Type B pancreatic cell (in vitro differentiated cells): ENCODE measurements around the gene KLF15. TPM values are rescaled to one million over a fixed set of nuclear protein-coding genes. Genes with fewer than 3 reads are reported as not detected.

Experiments used
- DNase-seq: peaks from one replicate; pipeline ENCODE4 v3.0.0; 2021; ENCODE audit warnings: mixed read lengths; ENCODE audit not compliant: unreplicated experiment; ENCODE audit errors: extremely low spot score
- H3K27ac Mint-ChIP-seq: 2 replicates; pipeline ENCODE4 v1.8.0; 2021; ENCODE audit warnings: mild to moderate bottlenecking, mixed read lengths
- H3K27me3 Mint-ChIP-seq: 2 replicates; pipeline ENCODE4 v1.8.0; 2021; ENCODE audit warnings: mixed read lengths
- H3K36me3 Mint-ChIP-seq: 2 replicates; pipeline ENCODE4 v1.8.0; 2021; ENCODE audit warnings: mixed read lengths
- H3K4me1 Mint-ChIP-seq: one replicate; pipeline ENCODE4 v1.8.0; 2021; ENCODE audit warnings: mixed read lengths; ENCODE audit not compliant: unreplicated experiment
- H3K4me3 Mint-ChIP-seq: 2 replicates; pipeline ENCODE4 v1.8.0; 2021; ENCODE audit warnings: mild to moderate bottlenecking, mixed read lengths
- H3K9me3 Mint-ChIP-seq: 2 replicates; pipeline ENCODE4 v1.8.0; 2021; ENCODE audit warnings: mixed read lengths
- total RNA-seq: library from RNA; stranded (reverse); gene quantifications from 2 replicates; pipeline ENCODE4 v1.2.1, GENCODE V29; 2021; ENCODE audit warnings: low replicate concordance
- TF ChIP-seq, protein P1 (sequence below): fragments of 200-600 bp; sonication (generic); conservative IDR thresholded peaks from 2 replicates; pipeline ENCODE4 v1.5.0; 2021; ENCODE audit warnings: antibody characterized with exemption, mild to moderate bottlenecking

Gene KLF15
- total RNA-seq, 1 donor from 2014 or later, result 7.9 TPM

DNA sequence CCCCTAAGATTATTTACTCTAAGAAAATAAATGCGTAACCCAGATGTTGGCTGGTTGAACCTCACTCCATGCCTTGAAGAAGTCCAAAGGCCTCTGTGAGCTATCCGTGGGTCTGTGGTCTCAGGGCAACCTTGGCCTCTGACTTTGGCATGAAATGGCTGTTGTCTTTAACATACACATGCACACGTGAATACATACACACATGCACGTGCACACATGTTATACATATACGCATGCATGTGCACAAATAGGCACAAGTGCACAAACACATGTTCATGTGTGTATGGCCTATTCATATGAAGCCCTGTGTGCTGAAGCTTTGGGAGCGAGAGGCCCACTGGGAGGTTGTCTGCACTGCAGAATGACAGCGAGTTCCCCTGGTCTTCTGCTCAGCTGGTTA is 50.8 kb downstream of the KLF15 start:
- Mint-ChIP-seq H3K27ac (no peak overlapping the region), H3K9me3 (no peaks in the 10 kb centered on the region), H3K36me3 (no peaks in the 10 kb centered on the region), H3K27me3 (no peaks in the 10 kb centered on the region), H3K4me3 (no peak overlapping the region), H3K4me1 (no peaks in the 10 kb centered on the region)
- DNase-seq, result no peak
- TF ChIP-seq, protein P1, sequence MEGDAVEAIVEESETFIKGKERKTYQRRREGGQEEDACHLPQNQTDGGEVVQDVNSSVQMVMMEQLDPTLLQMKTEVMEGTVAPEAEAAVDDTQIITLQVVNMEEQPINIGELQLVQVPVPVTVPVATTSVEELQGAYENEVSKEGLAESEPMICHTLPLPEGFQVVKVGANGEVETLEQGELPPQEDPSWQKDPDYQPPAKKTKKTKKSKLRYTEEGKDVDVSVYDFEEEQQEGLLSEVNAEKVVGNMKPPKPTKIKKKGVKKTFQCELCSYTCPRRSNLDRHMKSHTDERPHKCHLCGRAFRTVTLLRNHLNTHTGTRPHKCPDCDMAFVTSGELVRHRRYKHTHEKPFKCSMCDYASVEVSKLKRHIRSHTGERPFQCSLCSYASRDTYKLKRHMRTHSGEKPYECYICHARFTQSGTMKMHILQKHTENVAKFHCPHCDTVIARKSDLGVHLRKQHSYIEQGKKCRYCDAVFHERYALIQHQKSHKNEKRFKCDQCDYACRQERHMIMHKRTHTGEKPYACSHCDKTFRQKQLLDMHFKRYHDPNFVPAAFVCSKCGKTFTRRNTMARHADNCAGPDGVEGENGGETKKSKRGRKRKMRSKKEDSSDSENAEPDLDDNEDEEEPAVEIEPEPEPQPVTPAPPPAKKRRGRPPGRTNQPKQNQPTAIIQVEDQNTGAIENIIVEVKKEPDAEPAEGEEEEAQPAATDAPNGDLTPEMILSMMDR, result no peak

DNA sequence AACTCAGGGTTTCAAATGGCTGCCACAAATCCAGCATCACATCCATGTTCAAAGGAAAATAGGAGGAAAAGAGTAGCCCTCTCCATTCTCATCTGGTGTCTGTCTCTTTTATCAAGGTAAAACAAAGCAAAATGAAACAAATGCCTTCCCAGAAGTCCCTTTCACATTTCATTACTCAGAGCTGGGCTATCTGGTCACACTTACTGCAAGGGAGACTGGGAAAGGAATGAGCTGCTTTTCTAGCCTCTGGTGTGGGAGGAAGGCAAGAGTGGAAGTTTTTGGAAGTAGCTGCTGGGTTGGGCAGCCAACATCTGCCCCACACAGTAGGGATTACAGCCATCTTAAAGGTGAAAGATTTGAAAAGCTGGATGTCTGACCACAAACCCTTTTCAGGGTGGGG is 51.8 kb downstream of the KLF15 start:
- Mint-ChIP-seq H3K4me3 (no peak overlapping the region), H3K36me3 (no peaks in the 10 kb centered on the region), H3K4me1 (no peaks in the 10 kb centered on the region), H3K9me3 (no peaks in the 10 kb centered on the region), H3K27me3 (no peaks in the 10 kb centered on the region), H3K27ac (no peak overlapping the region)
- DNase-seq, result no peak
- TF ChIP-seq, protein P1, result no peak

DNA sequence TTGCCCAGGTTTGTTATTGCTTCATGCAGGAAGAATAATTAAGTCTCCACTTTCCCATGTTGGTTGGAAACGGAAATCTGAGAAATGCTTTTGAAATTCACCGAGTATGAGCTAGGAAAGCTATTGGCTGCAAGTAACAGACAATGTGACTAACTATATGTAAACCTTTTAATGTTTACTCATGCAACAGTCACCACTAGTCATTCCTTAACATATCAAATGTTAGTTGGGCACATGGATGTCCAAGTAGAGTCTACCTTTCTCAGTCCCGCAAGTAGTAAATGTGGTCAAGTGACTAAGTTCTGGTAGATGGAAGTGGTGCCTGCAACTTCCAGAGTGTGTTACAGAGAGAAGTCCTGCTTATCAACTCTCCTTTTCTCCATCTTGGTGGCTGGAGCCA is 52.5 kb downstream of the KLF15 start:
- H3K4me3 Mint-ChIP-seq, result no peak overlapping the region

DNA sequence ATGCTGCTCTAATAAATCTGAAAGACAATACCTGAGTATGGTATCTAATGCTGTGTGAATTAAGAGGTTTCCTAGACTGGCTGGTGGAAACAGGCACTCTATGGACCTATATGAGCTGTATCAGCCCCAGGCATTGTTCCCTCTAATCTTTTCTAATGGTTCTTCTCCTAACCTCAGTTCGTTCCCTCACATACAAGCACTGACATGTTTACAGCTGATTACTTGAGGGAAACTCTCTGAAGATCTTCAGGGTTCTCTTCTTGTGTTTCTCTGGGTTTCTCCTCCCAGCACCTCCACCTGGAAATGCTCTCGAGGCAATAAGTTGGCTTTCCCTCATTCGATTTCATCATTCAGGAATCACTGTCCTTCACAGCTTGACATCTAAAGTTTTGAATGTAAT is 52.9 kb downstream of the KLF15 start:
- no peak for DNase-seq
- Mint-ChIP-seq H3K4me1 (no peaks in the 10 kb centered on the region), H3K36me3 (no peaks in the 10 kb centered on the region), H3K27me3 (no peaks in the 10 kb centered on the region), H3K9me3 (no peaks in the 10 kb centered on the region), H3K27ac (no peak overlapping the region), H3K4me3 (no peak overlapping the region)
- TF ChIP-seq, protein P1, result no peak

More for the DNA sequence above, 52.5 kb downstream of the KLF15 start:
- H3K27ac Mint-ChIP-seq, result no peak overlapping the region
- no peaks in the 10 kb centered on the region for H3K27me3 Mint-ChIP-seq
- H3K9me3 Mint-ChIP-seq, result no peaks in the 10 kb centered on the region
- H3K36me3 Mint-ChIP-seq, result no peaks in the 10 kb centered on the region
- no peak for DNase-seq
- no peaks in the 10 kb centered on the region for H3K4me1 Mint-ChIP-seq
- TF ChIP-seq, protein P1, result no peak

DNA sequence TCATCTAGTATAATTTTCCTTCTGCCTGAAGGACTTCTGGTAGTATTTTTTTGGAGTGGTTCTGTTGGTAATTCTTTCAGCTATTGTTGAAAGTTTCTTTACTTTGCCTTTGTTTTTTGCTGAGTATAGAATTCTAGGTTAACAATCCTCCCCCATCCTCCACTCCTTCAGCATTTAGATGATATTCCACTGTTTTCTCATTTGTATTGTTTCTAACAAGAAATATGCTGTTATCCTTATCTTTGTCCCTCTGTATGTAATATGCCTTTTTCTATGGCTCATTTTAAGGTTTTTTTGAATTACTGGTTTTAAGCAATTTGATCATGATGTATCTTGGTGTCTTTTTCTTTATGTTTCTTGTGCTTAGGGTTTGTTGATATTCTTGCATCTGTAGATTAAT is 53.9 kb downstream of the KLF15 start:
- DNase-seq, result no peak
- H3K4me1 Mint-ChIP-seq, result no peaks in the 10 kb centered on the region
- TF ChIP-seq, protein P1, result no peak
- no peak overlapping the region for H3K27ac Mint-ChIP-seq
- peaks cover 9% of the 10 kb centered on the region for H3K9me3 Mint-ChIP-seq
- H3K36me3 Mint-ChIP-seq, result no peaks in the 10 kb centered on the region
- H3K27me3 Mint-ChIP-seq, result no peaks in the 10 kb centered on the region
- H3K4me3 Mint-ChIP-seq, result no peak overlapping the region
